WI38 (cell line): ENCODE results near the gene RNF207.

Experiments
- H3K4me3 ChIP-seq: 2 replicates; pipeline ENCODE4 v1.5.1; 2011; ENCODE audit warnings: low read depth, mild to moderate bottlenecking, control low read depth, low read length
- TF ChIP-seq, protein P1 (sequence below): IDR thresholded peaks from 2 replicates; pipeline ENCODE4 v1.5.1; 2012; ENCODE audit warnings: low read depth, mild to moderate bottlenecking, control low read depth, low read length

RNF207 gene

DNA sequence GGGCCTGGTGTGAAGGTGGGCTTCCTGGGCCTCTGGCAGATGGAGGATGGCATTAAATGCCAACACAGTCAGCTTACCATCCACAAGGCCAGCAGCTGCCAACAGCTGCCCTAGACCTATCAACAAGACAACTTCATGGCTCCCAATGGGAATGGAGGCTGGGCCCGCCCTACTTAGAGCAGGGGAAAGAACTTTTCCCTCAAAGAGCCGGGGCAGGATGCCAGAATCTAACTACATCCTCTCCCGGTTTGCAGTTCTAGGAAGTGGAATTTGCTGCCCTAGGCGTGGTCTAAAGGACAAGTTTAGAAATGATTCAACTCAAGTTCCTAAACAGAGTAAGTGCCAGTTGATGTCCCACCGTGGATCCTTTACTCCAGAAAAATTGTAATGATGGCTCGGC lies 16.7 kb downstream of the RNF207 start:
- TF ChIP-seq, protein P1, sequence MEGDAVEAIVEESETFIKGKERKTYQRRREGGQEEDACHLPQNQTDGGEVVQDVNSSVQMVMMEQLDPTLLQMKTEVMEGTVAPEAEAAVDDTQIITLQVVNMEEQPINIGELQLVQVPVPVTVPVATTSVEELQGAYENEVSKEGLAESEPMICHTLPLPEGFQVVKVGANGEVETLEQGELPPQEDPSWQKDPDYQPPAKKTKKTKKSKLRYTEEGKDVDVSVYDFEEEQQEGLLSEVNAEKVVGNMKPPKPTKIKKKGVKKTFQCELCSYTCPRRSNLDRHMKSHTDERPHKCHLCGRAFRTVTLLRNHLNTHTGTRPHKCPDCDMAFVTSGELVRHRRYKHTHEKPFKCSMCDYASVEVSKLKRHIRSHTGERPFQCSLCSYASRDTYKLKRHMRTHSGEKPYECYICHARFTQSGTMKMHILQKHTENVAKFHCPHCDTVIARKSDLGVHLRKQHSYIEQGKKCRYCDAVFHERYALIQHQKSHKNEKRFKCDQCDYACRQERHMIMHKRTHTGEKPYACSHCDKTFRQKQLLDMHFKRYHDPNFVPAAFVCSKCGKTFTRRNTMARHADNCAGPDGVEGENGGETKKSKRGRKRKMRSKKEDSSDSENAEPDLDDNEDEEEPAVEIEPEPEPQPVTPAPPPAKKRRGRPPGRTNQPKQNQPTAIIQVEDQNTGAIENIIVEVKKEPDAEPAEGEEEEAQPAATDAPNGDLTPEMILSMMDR = no peak

DNA sequence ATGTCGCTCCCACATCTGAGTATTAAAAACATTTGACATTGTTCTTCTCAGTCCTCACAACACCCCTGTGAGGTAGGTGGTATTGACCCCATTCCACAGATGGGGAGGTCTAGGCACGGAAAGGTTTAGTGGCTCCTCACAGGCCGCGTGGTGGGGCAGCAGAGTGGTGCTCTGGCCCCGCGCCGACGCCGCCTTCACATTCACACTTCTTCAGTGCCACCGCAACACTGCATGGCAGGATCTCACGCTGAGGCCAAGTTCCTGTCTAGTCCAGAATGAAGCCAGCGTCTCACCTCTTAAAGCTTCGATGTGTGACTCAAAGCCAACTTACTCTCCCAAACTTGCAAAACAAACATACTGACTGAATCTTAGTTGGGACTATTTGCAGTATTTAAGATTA lies 17.7 kb downstream of the RNF207 start:
- no peak overlapping the region for H3K4me3 ChIP-seq
- TF ChIP-seq, protein P1 = no peak

More for the DNA sequence above, 16.7 kb downstream of the RNF207 start:
- no peak overlapping the region for H3K4me3 ChIP-seq

DNA sequence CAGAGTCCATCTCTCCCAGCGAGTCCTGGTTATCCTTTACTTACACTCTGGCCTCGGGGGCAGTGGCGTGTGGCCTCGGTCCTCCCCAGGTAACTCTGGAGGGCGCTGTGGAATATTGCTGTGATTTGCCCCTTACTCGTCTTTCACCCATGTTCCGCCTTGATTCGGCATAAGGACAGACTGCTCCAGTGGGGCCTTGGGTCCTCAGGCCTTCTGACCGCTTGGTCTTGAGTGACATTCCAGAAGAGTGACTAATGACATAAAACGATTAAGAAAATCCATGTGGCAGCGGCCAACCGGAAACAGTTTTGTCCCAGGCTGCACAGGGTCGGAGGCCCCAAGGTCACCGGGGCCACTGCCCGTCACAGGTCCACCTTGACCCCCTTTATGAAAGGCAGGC lies 18.8 kb downstream of the RNF207 start:
- no peak overlapping the region for H3K4me3 ChIP-seq
- TF ChIP-seq, protein P1 = no peak

DNA sequence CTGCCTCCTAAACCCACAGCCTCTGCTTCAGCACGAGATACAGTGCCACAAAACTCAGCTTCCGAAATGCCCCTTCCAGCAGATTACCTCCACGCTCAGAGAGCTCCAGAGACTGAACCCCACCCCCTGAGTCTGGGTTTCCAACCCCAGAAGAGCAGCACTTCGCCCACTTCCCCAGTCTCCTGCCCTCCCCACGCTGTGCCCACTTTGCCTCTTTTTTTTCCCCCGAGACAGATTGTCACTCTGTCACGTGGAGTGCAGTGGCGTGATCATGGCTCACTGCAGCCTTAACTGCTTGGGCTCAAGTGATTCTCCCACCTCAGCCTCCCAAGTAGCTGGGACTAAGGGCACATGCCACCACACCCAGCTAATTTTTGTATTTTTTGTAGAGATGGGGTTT lies 19.7 kb downstream of the RNF207 start:
- no peak overlapping the region for H3K4me3 ChIP-seq
- TF ChIP-seq, protein P1 = no peak

DNA sequence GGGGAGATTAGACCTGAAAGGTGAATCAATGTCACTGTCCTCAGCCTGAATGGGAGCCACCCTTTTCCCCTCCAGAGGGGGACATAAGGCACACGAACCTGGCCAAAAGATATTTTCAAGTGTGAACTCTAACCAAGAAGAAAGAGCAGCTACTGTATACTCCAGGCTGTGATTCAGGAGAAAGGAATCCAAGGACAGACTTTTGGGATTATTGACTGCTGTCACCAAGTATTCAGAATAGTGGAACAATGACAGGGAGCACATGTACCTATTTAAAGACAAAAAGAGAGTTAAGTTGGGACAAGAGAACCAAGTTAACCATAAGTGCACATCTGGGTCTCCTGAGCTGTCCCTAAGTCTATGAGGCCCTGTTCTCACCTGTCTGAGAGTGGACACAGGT lies 27.5 kb downstream of the RNF207 start:
- no peak overlapping the region for H3K4me3 ChIP-seq
- TF ChIP-seq, protein P1 = no peak

DNA sequence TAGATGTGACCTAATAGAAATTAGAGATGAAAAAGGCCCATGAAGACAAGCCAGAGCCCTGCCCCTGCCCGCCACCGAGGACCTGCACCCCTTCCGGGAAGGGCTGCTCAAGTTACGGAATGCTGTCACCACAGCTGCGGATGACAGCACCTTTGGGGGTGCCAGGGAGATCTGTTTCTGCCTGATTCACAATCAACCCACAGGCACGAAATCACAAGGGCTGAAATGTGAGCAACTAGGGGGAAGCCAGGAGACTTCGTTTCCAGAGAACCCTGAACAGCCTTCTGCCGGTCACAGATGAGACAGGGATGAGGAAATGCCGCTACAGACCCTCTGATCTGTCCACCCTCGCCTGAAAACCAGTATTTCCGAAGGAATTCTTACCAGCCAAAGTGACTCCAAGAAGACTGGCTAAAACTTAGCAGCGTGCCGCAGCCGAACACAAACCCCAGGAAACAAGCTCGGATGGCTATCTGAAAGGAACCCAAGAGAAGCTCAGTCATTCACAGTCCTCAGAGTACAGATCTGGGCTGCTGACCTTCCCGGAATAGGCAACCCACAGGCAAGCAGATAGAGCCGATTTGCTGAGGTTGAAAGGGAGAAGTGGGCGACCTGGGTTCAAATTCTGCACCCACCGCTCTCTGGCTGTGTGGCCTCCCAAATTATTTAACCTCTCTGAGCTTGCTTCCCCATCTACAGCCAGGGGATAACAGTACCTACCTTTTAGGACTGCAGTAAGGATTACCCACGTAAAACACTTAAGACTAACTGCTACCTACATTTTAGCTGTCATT lies 28.8 kb downstream of the RNF207 start:
- TF ChIP-seq, protein P1 = no peak
- peak overlapping the region; percentile 84 for H3K4me3 ChIP-seq

DNA sequence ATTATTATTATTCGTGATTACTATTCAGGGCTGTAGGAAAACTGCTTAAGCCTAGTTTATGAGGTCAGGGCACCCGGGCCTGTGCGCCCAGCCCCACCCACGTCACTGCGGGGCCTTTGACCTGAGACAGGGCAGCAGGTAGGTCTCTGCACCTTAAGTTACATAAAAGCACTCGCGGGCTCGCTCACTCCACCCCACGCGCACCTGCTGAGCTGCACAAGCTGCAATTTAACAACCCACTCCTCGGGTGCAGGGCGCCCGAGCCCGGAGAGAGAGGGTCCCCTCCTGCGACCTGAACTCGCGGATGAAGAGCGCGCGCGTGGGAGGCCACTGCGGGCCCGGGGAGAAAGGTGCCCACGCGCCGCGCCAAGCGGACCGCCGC lies 29.4 kb downstream of the RNF207 start:
- H3K4me3 ChIP-seq = peak overlapping the region; percentile 84
- TF ChIP-seq, protein P1 = no peak
